ENCODE data around the gene INPPL1.

DNA sequence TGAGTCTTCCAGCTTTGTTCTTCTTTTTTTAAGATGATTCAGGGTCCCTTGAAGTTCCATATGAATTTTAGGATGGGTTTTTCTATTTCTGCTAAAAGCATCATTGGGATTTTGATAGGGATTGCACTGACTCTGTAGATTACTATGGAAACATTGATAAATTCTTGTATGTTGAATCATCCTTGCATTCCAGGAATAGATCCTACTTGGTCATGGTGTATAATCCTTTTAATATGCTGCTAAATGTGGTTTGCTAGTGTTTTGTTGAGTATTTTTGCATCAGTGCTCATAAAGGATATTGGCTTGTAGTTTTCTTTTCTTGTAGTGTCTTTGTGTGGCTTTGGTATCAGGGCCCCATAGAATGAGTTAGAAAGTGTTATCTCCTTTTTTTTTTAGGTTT is 54.3 kb downstream of the INPPL1 start:
- TF ChIP-seq, protein P1, sequence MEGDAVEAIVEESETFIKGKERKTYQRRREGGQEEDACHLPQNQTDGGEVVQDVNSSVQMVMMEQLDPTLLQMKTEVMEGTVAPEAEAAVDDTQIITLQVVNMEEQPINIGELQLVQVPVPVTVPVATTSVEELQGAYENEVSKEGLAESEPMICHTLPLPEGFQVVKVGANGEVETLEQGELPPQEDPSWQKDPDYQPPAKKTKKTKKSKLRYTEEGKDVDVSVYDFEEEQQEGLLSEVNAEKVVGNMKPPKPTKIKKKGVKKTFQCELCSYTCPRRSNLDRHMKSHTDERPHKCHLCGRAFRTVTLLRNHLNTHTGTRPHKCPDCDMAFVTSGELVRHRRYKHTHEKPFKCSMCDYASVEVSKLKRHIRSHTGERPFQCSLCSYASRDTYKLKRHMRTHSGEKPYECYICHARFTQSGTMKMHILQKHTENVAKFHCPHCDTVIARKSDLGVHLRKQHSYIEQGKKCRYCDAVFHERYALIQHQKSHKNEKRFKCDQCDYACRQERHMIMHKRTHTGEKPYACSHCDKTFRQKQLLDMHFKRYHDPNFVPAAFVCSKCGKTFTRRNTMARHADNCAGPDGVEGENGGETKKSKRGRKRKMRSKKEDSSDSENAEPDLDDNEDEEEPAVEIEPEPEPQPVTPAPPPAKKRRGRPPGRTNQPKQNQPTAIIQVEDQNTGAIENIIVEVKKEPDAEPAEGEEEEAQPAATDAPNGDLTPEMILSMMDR (IDR thresholded peaks at IDR 0.05), result no peak
- TF ChIP-seq EP300 (IDR thresholded peaks at IDR 0.05) (no peak), POLR2A (IDR thresholded peaks at IDR 0.05) (no peak), POLR2AphosphoS5 (IDR thresholded peaks at IDR 0.05) (no peak)

All from gastroesophageal sphincter (tissue), 3 donors.